COLO829 (cell line): ENCODE measurements around the gene OGFOD3.
"Not testable (repeated sequence)": the region's sequence is repeated elsewhere in the genome, so short reads cannot be mapped to it uniquely, and the experiment has no call there.

Experiments
- DNase-seq: peaks from one replicate; pipeline ENCODE4 v3.0.0; 2012; ENCODE audit warnings: low spot score

OGFOD3 gene

DNA sequence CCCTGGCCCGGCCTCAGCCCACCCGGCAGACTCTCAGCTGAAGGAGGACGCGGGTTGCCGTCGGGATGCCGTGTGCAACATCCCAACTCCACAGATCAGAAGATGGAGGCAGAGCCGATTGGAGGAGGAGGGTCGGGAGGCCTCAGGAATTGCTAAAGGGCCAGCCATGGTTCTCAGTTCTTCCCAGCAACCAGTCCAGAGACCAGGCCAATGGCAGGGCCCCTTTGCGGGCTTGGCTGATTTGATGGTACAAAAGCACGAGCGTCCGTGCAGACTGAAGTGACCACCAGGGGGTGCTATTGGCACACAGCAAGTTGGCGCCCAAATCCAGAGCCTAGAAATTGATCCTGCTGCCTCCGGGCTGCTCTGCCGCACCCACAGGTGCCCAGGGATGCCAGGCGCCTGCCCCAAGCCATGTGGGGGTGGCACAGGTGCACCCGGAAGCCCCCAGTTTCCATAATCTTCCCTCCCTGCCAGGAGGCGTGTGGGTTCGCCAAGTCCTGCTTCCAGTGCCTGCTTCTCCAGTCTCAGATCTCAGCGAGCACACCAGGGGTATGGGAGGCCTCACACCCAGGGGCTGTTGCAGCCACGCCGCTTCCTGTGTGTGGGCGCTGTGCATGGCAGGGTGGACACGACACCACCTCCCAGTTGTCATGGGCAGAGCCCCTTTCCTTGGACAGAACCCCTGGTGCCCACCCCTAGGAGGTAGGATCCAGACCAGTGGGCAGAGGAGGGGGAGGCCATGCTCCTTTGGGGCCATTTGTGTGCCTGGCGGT, 66.5 kb downstream of the OGFOD3 start:
- DNase-seq = peak; percentile 67

DNA sequence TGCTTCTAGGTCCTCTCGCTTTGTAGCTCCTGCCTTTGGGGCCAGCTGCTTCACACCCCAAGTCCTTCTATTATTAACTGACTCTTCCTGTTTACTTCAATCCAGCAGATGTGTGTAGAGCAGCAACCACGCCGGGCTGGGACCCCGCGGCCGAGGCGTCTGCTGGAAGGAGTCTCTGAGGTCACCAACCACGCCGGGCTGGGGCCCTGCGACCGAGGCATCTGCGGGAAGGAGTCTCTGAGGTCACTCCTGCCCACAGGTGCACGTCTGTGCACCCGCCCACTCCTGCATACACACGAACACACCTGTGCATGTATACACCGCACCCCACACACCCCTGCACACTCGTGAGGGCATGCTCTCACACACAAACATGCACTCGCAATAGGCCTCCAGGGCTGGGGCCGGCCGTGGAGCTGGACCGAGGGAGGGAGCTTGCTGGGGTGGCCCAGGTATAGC, 67.1 kb downstream of the OGFOD3 start:
- DNase-seq = no peak

DNA sequence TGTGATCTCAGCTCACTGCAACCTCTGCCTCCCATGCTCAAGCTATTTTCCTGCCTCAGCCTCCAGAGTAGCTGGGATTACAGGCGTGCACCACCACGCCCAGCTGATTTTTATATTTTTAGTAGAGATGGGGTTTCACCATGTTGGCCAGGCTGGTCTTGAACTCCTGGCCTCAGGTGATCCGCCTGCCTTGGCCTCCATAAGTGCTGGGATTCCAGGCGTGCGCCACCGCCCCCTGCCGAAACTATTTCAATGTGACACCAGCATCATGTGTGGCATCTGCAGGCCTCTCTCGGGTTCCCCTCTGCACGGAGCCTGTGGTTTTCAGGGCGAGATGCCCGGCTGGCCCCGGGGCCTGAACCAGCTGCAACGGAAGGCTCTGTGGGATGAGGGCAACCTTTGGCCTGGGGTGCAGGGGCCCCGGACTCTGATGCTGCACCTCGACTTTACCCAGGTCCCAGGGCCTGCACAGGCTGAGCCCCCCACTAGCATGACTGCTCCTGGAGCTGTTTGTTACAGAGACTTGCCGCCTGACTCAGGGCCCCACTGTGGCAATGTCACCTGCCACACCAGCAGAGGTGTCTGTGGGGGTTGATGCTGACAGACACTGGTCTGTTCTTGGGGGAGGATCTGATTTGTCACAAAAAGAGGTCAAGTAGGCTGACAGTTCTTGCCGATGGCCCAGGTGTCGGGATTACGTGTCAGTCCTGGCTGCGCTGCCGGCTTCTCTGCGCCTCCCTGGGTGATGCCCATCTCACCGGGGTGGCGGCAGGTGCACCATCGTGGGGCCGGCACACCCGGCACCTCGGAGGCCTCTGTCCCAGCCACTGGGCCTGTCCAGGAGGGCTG, 68.0 kb downstream of the OGFOD3 start:
- DNase-seq = no peak

DNA sequence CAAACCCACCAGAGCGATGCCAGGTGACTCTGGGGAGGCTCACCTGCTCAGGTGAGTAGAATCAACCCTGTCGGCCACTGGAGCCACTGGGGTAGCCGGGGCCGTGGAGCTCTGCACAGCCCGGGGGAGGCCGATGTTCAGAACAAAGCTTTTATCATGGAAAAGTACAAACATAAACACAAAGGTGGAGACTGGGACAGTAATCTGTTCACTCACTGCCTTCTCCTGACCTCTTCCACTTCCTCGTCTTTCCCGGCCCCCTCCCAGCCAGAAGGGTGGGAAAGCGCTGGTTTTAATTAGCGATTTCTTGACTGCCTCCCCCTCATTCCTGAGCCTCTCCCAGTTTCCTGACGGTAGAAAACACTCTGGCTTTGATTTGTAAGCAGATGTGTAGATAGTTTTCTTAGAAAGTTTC, 69.1 kb downstream of the OGFOD3 start:
- DNase-seq = no peak

DNA sequence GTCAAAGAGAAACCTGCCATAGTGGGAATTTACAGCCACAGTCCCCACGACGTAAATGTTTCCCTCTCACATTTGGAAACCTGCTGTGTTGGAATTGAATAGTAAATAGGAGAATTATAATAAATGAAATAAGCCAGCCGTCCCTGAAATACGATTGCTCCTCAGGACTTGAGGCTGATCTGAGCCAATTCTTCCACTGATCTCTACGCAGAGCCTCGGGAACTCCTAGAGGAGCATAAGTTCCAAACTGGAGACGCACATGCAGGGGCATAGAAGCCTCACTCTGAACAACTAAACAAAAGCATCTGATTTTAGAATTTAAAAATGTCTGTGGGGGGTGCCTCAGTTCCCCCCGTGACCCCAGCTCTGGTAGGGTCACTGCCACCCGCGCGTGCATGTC, 69.5 kb downstream of the OGFOD3 start:
- no peak for DNase-seq

DNA sequence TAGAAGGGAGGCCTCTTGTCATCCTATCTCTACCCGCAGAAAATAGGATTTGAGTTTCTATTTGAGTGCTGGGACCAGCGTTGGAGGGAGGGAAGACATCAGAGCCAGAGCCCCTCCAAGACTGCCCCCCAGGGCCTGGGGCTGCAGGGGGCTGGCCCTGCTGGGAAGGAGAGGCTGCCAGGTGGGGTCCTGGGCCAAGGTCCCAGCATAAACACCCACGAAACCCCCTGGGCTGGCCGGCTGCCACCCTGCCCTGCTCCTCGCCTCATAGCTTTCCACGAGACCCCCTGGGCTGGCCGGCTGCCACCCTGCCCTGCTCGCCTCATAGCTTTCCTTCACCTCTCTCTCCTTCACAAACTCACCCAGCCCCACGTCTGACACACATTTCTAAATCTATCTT, 70.0 kb downstream of the OGFOD3 start:
- DNase-seq = no peak

DNA sequence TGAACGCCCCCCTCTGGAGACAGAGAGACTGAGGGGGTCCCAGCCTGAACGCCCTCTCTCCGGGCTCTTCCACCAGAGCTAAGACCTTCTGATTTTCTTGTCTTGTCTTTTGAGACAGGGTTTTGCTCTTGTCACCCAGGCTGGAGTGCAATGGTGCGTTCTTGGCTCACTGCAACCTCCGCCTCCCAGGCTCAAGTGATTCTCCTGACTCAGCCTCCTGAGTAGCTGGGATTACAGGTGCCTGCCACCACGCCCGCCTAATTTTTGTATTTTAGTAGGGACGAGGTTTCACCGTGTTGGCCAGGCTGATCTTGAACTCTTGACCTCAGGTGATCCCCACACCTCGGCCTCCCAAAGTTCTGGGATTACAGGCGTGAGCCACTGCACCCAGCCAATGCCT, 70.4 kb downstream of the OGFOD3 start:
- not testable (repeated sequence) for DNase-seq

DNA sequence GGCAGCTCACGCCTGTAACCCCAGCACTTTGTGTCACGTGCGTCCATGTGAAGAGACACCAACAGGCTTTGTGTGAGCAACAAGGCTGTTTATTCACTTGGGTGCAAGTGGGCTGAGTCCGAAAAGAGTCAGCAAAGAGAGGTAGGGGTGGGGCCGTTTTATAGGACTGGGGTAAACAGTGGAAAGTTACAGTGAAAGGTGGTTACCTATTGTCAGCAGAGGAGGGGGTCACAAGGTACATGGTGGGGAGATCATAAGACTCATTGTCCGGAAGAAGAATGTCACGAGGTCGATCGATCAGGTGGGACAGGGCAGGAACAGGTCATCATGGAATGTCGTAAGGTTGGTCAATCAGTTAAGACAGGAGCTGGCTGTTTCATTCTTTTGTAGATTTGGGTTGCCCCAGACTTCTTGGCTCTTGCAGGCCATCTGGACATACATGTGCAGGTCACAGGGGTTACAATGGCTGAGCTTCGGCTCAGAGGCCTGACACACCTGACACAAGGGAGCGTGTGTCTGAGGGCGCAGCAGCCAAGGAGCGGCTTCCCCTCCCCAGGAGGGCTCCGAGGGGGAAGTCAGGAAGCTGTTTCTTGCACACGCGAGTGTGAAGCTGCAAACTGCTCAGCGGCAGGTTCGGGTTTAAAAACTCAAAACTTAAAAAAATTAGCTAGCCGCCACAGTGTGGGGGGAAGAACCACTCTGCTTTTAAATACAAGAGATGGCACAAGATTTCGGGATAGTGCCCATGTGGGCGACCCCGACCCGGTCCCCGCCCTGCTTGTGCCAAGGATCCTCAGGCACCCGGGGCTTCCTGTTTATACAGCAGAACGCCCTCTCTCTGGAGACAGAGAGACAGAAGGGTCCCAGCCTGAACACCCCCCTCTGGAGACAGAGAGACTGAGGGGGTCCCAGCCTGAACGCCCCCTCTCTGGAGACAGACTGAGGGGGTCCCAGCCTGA, 71.8 kb downstream of the OGFOD3 start:
- DNase-seq = no peak

DNA sequence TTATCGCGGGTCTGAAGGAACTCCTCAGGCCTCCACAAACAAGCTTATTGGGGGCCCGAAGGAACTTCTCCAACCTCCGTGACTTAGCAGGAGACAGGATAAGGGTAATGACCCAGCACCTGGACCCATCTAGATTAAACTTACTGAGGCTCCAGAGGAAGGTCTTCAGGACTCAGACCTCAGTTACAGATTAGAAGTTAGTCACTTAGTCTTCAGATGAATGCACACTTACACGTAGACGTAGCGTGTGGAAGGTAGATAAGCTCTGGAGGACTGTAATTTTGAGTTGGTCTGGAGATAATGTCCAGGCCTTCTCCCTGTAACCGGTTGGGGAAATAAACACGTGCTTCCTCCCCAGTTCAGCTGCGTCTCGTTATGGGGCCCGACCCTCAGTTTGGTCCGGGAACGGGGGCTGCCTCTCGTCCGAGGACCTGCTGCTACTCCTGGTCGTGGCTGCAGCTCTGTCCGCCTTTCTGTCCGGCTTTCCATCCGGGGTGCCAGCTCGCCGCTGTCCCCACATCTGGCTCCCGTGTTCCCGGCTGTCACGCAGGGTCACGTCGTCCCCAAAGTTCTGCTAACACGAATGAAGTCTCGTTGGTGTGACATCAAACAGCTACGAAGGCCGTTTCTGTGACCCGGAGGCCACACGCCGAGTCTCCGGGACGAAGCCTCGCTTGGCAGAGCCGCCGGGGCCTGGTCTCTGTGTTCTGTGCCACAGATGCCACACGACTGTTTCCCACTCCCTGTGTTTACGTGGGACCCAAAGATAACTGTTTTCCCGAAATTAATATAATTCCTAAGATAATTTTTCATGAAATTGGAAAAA, 73.0 kb downstream of the OGFOD3 start:
- no peak for DNase-seq

DNA sequence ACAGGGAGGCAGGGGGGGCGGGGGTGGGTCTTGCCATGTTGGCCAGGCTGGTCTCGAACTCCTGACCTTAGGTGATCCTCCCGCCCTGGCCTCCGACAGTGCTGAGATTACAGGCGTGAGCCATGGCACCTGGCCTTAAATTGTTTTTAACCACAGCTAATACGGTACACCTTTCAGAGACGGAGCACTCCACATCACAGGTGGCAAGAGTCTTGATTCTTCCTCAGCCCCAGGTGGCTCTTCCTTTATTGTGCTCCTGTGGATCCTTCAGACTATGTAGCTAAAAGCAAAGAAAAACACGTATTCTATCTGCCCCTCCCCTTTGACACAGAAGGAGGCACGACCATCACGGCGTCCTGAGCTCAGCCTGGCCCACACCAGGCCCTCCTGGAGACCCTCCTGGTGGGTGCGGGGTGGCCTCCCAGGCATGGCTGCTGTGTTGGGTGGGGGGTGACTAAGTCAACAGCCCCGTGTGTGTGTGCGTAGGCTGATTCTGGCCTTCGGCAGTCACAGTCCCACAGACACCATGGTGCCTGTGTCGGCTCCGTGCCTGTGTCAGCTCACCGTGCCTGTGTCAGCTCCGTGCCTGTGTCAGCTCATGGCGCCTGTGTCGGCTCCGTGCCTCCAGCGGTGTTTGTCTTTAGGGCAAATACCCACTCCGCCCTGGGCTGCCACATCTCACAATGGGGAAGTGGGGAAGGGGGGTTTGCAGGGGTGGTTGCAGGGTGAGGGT, 74.0 kb downstream of the OGFOD3 start:
- DNase-seq = no peak

DNA sequence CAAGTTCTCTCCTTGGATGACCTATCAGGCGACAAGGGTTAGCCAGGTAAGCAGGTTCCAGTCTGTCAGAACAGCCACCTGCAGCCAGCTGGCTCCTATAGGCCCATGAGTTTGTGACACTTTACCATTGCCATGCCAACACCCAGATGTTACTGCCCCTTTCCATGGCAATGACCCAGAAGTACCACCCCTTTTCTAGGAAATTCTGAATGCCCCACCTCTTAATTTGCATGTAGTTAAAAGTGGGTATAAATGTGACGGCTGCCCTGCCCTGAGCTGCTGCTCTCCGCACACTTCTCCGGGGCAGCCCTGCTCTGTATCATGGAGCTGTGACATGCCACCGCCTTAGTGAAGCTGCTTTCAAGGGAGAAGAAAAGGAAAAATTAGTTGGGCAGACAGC, 74.8 kb downstream of the OGFOD3 start:
- DNase-seq = no peak

DNA sequence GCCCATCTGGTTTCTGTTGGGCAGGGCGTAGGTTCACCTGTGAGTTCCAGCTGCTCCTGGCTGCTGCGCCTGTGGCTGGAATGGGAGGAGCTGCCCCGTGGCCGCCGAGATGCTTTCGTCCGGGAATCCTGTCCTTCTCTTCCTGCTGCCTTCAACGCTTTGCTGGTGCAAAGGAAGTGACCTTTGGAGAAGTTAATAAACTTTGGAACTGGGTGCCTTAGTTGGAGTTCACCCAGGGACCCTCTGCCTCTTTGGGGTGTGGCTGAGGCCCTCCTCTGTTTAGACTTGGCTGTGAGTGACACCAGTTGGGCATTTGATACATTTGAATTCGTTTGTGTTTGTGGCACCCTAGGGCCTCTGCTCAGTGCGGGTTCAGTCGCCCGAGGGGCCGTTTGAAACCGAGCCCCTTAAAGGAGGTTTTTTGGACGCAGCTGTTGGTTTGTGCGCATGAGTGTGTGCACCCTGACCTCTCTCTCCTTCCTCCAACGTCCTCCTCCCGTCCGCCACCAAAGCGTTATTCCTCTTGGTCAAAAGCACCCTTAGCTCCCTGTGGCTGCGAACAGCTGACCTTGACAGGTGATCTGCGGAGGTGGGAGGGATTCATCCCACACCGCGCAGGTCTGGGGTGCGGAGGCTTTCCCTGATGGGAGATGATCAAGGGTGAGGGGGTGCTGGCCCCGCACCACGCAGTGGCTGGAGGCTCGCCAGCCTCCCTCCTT, 75.9 kb downstream of the OGFOD3 start:
- DNase-seq = no peak

DNA sequence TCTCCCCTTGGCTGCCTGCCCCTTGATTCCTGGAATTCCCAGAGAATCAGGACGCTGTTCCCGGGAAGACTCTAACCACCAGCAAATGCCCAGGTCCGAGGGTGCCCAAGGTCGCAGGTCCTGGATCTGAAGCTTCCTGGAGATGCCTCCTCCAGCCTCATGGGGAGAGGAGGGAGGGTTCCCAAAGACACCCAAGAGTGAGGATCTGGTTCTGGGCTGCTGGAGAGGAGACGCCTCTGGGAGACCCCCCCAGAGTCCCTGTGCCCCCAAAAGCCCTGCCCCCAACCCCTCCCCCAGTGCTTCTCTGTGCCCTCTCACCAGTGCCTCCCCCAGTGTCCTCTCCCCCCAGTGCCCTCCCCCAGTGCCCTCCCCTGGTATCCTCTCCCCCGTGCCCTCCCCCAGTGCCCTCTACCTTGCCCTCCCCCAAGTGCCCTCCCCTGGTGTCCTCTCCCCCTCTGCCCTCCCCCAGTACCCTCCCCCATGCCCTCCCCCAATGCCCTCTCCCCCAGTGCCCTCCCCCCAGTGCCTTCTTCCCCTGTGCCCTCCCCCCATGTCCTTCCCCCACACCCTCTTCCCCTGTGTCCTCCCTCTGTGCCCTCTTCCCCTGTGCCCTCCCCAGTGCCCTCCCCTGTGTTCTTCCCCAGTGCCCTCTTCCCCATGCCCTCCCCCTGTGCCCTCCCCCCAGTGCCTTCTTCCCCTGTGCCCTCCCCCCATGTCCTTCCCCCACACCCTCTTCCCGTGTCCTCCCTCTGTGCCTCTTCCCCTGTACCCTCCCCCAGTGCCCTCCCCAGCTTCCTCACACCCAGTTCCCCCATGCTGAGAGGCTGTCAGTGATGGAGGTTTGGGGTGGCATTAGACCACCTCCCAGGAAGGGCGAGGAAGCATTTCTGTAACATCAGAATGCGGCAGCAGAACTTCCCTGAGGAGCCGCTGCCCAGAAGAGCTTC, 78.5 kb downstream of the OGFOD3 start:
- DNase-seq = no peak
